KOPT-K1 (cell line): ENCODE data around the gene DLG3.

Experiments used
- H3K27ac ChIP-seq: fragments of 200-600 bp; sonication (generic); 2 replicates; pipeline ENCODE4 v1.5.1; 2016; ENCODE audit warnings: antibody characterized with exemption, mild to moderate bottlenecking, low read depth, low read length; ENCODE audit not compliant: poor library complexity, severe bottlenecking
- H3K36me3 ChIP-seq: fragments of 200-600 bp; sonication (generic); 2 replicates; pipeline ENCODE4 v1.5.1; 2017; ENCODE audit warnings: antibody characterized with exemption, mild to moderate bottlenecking, low read length, moderate library complexity; ENCODE audit not compliant: insufficient read depth
- H3K9me3 ChIP-seq: fragments of 200-600 bp; sonication (generic); 2 replicates; pipeline ENCODE4 v1.5.1; 2017; ENCODE audit warnings: antibody characterized with exemption, low read length, mild to moderate bottlenecking; ENCODE audit not compliant: insufficient read depth, poor library complexity, severe bottlenecking

Gene DLG3

DNA sequence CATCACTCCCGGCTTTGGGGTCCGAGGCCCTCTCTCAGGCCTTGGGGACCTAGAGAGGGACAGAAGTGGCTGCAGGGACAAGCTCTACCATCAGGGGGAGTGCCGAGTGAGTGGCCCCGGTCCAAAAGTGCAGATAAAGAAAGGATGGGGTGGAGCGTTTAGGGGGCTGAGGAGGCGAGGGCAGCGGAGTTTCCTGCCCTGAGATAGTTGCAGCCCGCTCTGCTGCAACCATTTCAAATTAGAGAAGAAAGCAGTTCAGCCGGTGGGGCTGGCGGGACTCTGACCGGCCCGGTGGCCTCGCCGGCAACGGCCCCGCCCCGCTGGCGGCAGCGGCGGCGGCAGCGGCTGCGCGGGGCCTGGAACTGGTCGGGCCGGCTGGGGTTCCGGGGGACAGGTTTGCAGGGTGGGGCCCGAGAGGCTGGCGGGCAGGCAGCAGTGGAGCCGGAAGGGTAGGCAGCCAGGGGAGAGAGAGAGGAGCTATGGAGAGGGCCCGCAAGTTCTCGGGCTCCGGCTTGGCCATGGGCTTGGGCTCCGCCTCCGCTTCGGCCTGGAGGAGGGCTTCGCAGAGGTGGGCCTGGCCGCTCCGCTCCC is 7.6 kb downstream of the DLG3 start:
- H3K27ac ChIP-seq: no peak overlapping the region

DNA sequence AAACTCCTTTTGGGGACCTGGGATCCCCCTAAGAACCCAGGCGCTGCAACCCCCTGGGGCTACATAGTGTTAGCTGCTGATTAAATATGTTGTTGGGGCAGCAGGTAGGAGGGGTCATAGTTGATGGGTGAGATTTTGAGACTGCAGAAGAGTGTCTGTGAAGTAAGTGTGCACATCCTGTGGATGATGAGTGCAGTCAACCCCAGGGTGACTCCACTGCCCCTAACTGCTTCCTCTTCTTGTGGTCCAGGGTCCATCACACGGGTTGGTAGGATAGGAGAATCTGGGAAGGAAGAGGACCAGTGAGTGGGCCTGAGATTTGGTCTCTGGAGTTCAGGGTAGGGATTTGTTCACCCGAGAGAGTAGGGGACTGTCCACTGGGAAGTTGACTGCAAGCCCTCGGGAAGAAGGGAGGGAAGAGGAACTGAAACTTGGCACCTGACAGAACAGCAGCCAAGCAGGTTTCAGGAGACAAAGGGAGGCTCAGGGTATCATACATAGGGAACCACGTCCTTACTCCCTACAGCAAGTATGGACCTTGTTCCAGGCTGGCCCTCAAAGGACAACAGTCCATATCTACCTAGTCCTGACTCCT is 8.5 kb downstream of the DLG3 start:
- no peak overlapping the region for H3K27ac ChIP-seq
- no peaks in the 10 kb centered on the region for H3K36me3 ChIP-seq
- H3K9me3 ChIP-seq: no peaks in the 10 kb centered on the region

More for the DNA sequence above, 7.6 kb downstream of the DLG3 start:
- H3K9me3 ChIP-seq: no peaks in the 10 kb centered on the region
- no peaks in the 10 kb centered on the region for H3K36me3 ChIP-seq

DNA sequence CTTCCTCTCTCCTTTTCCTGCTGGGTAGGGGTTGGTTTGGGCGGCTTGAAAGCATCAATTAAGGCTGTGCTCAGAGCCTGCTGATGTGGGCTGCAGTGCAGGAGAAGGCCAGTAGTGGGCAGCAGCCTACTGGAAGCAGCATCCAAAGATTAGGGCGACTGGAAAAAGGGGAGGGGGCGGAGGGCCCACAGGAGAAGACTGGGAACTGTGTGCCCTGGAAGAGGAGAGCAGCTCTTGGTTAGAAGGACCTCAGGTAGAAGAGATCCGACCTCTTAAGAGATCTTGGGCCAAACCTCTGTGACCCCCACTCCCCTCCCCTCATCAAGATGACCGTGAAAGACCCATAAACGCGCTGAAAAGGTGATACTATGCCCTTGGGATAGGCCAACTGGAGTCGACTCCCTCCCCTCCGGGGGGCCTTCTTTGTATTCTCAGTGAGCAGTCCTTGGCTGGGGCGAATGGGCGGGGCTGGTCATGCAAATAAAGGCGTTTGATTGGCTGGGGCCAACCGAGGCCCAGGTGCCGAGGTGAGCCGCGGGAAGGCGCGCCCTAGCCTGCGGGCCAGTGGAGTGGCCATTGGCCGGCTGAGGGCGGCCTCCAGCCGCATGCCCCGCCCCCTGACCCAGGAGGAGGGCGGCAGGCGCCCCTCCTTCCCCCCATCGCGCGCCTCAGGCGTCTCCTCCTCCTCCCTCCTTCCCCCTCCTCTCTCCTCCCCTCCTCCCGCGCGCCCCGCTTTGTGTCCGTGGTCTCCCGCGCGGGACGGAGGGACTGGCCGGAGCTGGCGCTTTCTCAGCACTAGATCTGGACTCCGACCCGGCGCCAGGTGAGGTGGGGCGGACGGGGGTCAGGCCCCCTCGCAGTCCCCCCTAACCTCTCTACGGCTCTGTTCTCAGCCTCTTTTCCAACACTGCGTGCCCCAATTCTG is 10.1 kb downstream of the DLG3 start:
- no peaks in the 10 kb centered on the region; the same call in 1 of the 2 replicates for H3K36me3 ChIP-seq
- H3K9me3 ChIP-seq: no peaks in the 10 kb centered on the region
- peak overlapping the region; percentile 67 for H3K27ac ChIP-seq

DNA sequence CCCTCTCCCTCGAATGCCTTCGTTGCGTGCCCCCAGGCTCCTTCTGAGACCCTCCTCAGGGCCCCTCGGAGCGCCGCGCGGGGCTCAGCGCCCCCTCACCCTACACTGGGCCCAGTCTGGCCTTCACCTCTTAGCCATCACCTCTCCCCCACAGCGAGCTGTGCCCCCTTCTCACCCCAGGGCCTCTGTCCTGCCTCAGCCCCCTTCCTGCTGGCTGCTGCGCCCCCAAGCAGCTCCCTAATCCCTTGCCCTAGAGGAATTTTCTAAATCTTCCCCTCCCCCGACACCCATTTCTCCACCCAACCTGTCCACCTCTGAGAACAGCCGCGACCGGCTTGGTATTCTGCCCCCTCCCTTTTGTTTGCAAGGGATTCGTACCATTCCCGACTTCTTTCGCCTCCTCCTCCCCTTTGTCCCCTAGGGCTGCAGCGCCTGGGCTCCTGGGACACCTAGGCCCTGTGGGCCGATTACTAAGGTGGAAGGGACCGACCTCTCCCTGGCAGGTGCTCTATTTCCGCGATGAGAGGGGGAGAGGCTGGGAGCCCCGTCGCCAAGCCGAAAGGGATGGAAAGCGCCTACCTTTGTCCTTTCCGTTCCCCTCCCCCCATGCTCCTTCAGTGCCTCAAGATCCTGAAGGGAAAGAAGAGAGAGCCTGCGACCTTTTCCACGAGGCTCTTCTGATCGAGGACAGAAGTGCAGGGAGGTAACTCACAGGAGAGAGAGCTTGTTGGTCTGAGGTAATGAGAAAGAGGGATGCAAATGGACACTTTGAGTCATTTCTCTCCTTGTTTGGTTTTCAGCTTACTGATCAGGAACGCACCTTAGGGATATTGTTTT is 10.9 kb downstream of the DLG3 start:
- Histone ChIP-seq H3K9me3 (no peaks in the 10 kb centered on the region), H3K27ac (peak overlapping the region; percentile 67), H3K36me3 (no peaks in the 10 kb centered on the region; the same call in 1 of the 2 replicates)

DNA sequence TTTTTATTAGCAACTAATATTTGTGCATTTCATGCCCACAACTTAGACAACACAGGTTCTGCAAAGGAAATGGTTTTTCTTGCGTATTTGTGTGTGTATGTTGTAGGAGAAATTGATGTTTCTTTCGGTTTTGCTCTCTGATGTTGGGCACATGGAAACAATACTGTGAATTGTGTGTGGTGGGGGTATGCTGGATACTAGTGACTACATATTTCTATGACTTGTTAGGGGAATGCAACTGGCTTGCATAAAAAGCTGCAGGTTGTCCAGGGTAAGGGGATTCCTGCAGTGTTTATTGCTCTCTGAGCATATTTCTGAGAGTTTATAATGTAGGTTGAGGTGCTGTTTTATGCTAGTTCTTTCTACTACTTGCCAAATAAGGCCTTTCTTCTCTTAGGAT is 11.6 kb downstream of the DLG3 start:
- H3K9me3 ChIP-seq: no peaks in the 10 kb centered on the region
- H3K27ac ChIP-seq: peak overlapping the region; percentile 67
- H3K36me3 ChIP-seq: no peaks in the 10 kb centered on the region; the same call in 1 of the 2 replicates

DNA sequence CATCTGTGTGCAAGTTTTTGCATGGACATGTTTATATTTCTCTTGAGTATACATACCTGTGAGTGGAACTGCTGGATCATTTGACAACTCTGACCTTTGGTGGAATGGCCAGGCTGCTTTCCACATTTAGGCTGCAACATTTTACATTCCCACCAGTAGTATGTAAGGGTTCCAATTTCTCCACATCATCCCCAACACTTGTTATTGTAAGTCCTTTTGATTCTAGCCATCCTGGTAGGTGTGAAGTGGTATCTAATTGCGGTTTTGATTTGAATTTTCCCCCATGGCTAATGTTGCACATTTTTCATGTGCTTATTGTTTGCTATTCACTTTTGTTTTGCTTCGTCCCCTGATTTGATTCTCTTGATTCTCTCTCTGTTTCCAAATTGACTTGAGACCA is 16.4 kb downstream of the DLG3 start:
- no peaks in the 10 kb centered on the region; the same call in 1 of the 2 replicates for H3K36me3 ChIP-seq
- no peak overlapping the region for H3K27ac ChIP-seq
- H3K9me3 ChIP-seq: no peaks in the 10 kb centered on the region

GRCh38 chrX:70464051-70464450 is 19.4 kb downstream of the DLG3 start:
- Histone ChIP-seq H3K27ac (no peak overlapping the region), H3K9me3 (no peaks in the 10 kb centered on the region), H3K36me3 (no peaks in the 10 kb centered on the region; the same call in 1 of the 2 replicates)

DNA sequence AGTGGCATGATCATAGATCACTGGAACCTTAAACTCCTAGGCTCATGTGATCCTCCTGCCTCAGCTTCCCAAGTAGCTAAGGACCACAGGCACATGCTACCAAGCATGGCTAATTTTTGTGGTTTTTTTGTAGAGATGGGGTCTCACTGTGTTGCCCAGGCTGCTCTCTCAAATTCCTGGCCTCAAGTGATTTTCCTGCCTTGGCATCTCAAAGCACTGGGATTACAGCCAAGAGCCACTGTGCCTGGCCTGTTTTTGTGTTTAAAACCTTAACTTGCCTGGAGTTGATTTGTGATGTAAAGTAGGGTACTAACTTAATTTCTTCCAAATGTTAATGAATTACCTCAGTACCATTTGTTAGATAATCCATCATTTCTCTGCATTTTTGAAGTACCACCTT is 22.3 kb downstream of the DLG3 start:
- H3K27ac ChIP-seq: no peak overlapping the region
- no peaks in the 10 kb centered on the region for H3K36me3 ChIP-seq
- H3K9me3 ChIP-seq: no peaks in the 10 kb centered on the region

GRCh38 chrX:70468709-70469108 is 24.1 kb downstream of the DLG3 start:
- Histone ChIP-seq H3K9me3 (no peaks in the 10 kb centered on the region), H3K36me3 (no peaks in the 10 kb centered on the region), H3K27ac (no peak overlapping the region)

- Histone ChIP-seq H3K9me3 (no peaks in the 10 kb centered on the region), H3K36me3 (no peaks in the 10 kb centered on the region), H3K27ac (no peak overlapping the region)
These were observed 26.2 kb downstream of the DLG3 start for GRCh38 chrX:70470850-70471289.

DNA sequence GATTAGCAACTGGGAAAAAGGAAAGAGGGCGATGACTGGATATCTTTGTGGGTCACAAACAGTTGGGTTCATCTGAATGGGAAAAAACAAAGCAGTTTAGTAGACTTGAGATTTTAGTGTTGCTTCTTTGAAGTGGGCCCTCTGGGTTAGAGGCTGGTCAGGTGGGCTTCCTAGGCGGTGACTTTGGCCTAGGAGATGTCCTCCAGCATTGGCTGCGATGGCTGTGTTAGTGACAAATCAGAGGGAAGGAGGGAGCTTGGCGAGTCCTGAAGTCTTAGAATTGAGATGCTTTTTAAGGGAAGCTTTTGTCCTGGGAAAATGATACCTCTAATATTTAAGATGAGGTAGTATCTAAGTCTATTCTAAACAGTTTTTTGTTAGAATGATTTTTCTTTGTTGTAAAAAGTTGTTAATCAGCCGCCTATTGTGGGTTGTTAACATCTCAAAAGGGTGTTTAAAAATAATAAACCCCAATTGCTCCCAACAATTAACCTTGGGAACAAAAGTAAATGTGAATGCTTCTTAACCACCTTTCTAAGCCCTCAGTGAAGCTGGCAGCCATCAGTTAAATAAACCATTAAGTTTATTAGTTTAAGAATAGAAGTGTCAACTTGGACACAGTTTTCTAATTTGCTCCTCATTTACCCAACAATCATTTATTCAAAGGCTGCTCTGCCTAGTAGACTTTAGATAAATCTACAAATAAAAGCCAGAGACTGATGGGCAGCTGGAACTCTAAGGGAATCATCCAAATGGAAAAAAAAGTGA is 31.7 kb downstream of the DLG3 start:
- 0 out of 2 replicates have a peak, but pooled peaks cover 11% of the 10 kb centered on the region for H3K36me3 ChIP-seq
- no peaks in the 10 kb centered on the region for H3K9me3 ChIP-seq
- H3K27ac ChIP-seq: no peak overlapping the region

- no peak overlapping the region for H3K27ac ChIP-seq
- H3K9me3 ChIP-seq: no peaks in the 10 kb centered on the region
- H3K36me3 ChIP-seq: 0 out of 2 replicates have a peak, but pooled peaks cover 19% of the 10 kb centered on the region
These were observed 32.5 kb downstream of the DLG3 start for GRCh38 chrX:70476934-70477733.

- no peak overlapping the region for H3K27ac ChIP-seq
- no peaks in the 10 kb centered on the region for H3K9me3 ChIP-seq
- 0 out of 2 replicates have a peak, but pooled peaks cover 20% of the 10 kb centered on the region for H3K36me3 ChIP-seq
These were observed 33.1 kb downstream of the DLG3 start for GRCh38 chrX:70477734-70478075.
